ENCODE results near the gene CNOT10. TPM values are rescaled to one million over a fixed set of nuclear protein-coding genes. Genes with fewer than 3 reads are reported as not detected.

Gene CNOT10
- total and polyA plus RNA-seq, 7 donors: 10.3 to 18.1 (median 11.7) TPM

GRCh38 chr3:32820430-32820829, 135.4 kb downstream of the CNOT10 start:
- TF ChIP-seq, protein P1, sequence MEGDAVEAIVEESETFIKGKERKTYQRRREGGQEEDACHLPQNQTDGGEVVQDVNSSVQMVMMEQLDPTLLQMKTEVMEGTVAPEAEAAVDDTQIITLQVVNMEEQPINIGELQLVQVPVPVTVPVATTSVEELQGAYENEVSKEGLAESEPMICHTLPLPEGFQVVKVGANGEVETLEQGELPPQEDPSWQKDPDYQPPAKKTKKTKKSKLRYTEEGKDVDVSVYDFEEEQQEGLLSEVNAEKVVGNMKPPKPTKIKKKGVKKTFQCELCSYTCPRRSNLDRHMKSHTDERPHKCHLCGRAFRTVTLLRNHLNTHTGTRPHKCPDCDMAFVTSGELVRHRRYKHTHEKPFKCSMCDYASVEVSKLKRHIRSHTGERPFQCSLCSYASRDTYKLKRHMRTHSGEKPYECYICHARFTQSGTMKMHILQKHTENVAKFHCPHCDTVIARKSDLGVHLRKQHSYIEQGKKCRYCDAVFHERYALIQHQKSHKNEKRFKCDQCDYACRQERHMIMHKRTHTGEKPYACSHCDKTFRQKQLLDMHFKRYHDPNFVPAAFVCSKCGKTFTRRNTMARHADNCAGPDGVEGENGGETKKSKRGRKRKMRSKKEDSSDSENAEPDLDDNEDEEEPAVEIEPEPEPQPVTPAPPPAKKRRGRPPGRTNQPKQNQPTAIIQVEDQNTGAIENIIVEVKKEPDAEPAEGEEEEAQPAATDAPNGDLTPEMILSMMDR (IDR thresholded peaks at IDR 0.05): no peak
- Histone ChIP-seq H3K4me1 (peaks cover 6% of the 10 kb centered on the region), H3K36me3 (ENCODE audit: insufficient read depth in 1 of 2, low read depth in 1 of 2) (no peaks in the 10 kb centered on the region), H3K27ac (no peak overlapping the region), H3K9me3 (no peaks in the 10 kb centered on the region), H3K27me3 (ENCODE audit: insufficient read depth in 3 of 3, low read length in 2 of 3) (peaks cover 8 to 95% (median 38%) of the 10 kb centered on the region in 3 donors), H3K4me3 (no peak overlapping the region)
- 68 to 73% (median 72%) methylated on average over 2 of the region's 2 CpGs for WGBS, 3 donors
- intact Hi-C loops (cut with DNase I): no loop called here
- no peak for DNase-seq
- no peak for ATAC-seq

DNA sequence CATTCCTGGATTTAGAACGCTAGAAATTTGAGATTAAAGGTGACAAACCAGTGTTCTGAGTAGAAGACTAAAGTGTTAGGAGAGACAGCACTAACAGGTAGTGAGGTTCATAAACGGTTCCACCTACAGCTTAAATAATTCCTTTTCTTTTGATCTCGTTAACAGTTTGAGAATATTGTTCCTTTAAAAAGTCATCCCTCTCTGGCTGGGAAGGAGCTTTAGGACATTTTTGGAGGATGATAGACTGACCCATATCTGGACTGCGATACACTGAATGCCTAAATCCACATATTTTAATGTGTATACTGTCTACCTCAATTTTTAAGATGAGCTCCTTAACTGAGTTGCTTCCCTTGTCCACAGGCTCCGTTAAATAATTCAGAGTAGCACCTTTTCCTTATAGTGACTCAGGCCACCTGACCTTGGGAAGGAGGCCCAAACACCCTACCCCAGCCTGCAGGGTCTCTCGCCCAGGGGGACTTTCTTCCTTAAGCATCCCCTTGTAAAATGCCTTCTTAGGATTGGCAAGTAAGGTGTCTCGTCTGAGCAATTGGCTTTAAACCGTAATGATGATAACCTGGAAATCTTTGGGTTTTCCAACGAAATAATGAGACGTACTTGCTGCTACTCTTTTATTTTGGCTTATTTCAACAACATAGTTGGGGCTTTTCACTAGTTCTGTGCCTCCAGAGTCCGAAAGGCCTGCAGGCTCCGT, 136.1 kb downstream of the CNOT10 start:
- Histone ChIP-seq H3K36me3 (ENCODE audit: insufficient read depth in 1 of 2, low read depth in 1 of 2) (no peaks in the 10 kb centered on the region), H3K27ac (no peak overlapping the region), H3K27me3 (ENCODE audit: insufficient read depth in 3 of 3, low read length in 2 of 3) (peaks cover 8 to 88% (median 38%) of the 10 kb centered on the region in 3 donors), H3K4me1 (peaks cover 6% of the 10 kb centered on the region), H3K9me3 (no peaks in the 10 kb centered on the region), H3K4me3 (peak overlapping the region; percentile 42)
- no peak for ATAC-seq
- 54 to 60% (median 57%) methylated on average over 12 of the region's 12 CpGs for WGBS, 3 donors
- intact Hi-C loops (cut with DNase I): no loop called here
- TF ChIP-seq, protein P1 (IDR thresholded peaks at IDR 0.05): no peak
- DNase-seq: no peak

DNA sequence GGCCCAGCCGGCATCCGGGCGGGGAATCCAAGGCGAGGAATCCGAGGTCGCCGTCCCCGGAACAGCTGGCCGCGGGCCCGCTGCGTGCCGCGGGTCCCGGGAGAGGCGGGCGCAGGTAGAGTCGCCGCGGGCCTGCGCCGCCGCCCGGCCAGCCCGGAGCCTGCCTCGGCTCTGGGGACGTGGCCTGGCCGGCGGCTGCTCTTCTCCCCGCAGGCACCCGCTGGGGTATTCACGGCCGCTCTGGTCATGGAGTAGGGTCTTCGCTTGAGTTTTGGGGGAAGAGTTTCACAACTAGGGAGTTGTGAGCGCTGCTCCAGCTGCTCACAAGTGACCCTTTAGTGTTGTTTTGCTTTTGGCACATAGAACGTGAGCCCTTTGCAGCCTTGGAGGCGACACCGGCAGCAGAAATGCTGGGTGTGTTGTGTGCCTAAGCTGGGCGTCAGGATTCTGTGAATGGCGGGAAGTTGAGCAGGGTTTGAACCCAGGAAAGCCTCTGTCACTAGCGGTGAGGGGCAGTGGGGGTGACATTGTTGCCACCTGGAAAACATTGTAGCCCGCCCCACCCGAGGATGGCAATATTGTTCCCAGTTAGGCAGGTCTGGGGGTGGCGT, 136.8 kb downstream of the CNOT10 start:
- H3K4me1 ChIP-seq: peaks cover 6% of the 10 kb centered on the region
- 15 to 20% (median 15%) methylated on average over 44 of the region's 44 CpGs for WGBS, 3 donors
- intact Hi-C loops (cut with DNase I): no loop called here
- ATAC-seq: peak in 1 of 4 donors; percentile 27
- no peak overlapping the region for H3K27ac ChIP-seq
- no peaks in the 10 kb centered on the region for H3K9me3 ChIP-seq
- DNase-seq: no peak
- H3K27me3 ChIP-seq (ENCODE audit: insufficient read depth in 3 of 3, low read length in 2 of 3): peaks cover 8 to 81% (median 35%) of the 10 kb centered on the region in 3 donors
- TF ChIP-seq, protein P1 (IDR thresholded peaks at IDR 0.05): no peak
- peak overlapping the region; percentile 42 for H3K4me3 ChIP-seq
- no peaks in the 10 kb centered on the region for H3K36me3 ChIP-seq (ENCODE audit: insufficient read depth in 1 of 2, low read depth in 1 of 2)

DNA sequence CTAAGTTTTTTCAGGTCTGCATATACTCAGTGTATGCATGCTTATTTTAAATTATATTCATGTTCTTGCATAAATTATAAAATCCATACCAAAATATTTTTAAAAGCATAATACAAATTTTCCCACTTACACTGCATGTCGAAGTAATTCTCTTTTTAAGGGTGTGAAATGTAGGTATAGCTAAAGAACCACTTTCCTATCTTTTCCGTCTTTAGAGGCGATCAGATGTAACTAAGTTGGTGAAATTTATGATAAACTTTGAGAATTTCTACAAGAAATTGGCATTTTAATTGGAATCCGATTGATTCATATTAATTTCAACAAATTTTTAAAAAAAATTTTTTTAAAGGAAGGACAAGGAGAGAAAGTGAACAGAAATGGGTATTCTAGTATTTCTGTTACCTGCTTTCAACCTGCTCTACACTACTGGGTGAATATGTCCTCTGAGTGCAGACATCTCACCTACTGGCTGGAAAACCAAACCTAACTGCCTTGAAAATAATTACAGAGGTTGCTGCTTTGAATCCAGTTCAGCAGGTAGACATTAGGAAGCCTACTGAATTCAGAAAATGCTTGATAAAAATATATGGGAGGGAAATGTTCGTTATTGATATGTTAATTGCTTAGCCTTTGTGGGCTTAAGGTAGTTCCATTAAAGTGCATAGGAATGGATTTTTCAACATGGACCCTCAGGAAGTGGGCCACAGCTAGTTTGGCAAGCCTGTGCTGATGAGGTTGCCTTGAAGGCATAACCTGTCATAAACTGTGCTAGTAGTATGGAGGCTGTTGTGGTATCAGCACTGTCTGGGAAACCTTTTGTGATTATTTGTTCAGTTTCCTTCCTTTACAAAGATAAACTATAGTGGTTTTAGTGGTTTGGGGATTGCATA, 137.9 kb downstream of the CNOT10 start:
- WGBS, 3 donors: 87 to 90% (median 89%) methylated on average over 5 of the region's 5 CpGs
- intact Hi-C loops (cut with DNase I): no loop called here
- Histone ChIP-seq H3K4me1 (no peaks in the 10 kb centered on the region), H3K4me3 (no peak overlapping the region), H3K36me3 (ENCODE audit: insufficient read depth in 1 of 2, low read depth in 1 of 2) (no peaks in the 10 kb centered on the region), H3K27me3 (ENCODE audit: insufficient read depth in 3 of 3, low read length in 2 of 3) (peaks cover 8 to 75% (median 24%) of the 10 kb centered on the region in 3 donors), H3K27ac (no peak overlapping the region), H3K9me3 (no peaks in the 10 kb centered on the region)
- TF ChIP-seq, protein P1 (IDR thresholded peaks at IDR 0.05): no peak
- DNase-seq (no peak), ATAC-seq (no peak)

Other genes starting within 250 kb of the CNOT10 start
- gene CMTM6, start 182.3 kb upstream of the CNOT10 start, total RNA-seq: 1 to 10 TPM; 4.5 to 8.0 (median 5.6) TPM
- 1 to 10 TPM; 3.7 to 5.5 (median 4.3) TPM for gene CMTM6, start 182.3 kb upstream of the CNOT10 start, polyA plus RNA-seq
- 10 to 100 TPM; 44.0 to 50.4 (median 47.4) TPM for gene DYNC1LI1, start 114.3 kb upstream of the CNOT10 start, total RNA-seq
- 10 to 100 TPM; 37.4 to 56.8 (median 40.6) TPM for gene DYNC1LI1, start 114.3 kb upstream of the CNOT10 start, polyA plus RNA-seq
- gene TRIM71, start 132.8 kb downstream of the CNOT10 start, total RNA-seq: not detected
- gene TRIM71, start 132.8 kb downstream of the CNOT10 start, polyA plus RNA-seq: under 1 TPM in 1 of 3 donors, not detected in 2; 0.01 TPM